ENCODE results near the gene ACAP3.

ACAP3 gene

GRCh38 chr1:1324084-1324523 is 16.4 kb upstream of the ACAP3 start:
- no peak for DNase-seq (ENCODE audit: insufficient read length, low spot score)
- TF ChIP-seq CTCF (IDR thresholded peaks at IDR 0.05; ENCODE audit: insufficient read depth, missing control alignments), result no peak
- FAIRE-seq, result no peak

DNA sequence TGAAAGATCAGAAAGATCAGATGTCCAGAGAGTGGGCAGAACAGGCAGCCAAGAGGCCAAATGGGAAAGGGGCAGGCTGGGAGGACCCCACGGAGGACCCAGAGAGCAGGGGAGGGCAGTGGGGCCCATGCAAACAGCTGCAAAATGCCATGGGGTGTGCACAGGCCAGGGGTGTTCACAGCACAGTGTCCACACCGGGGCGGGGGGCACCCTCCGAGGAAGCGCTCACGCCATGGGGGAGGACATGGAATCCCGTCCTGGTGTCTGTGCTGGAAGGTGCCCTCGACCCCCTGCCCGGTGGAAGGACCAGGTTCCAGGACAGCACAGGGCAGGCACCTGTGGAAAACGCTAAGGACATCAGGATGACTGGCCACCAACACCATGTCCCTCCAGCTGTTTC is 15.2 kb upstream of the ACAP3 start:
- DNase-seq (ENCODE audit: insufficient read length, low spot score) (no peak), FAIRE-seq (no peak)
- TF ChIP-seq CTCF (IDR thresholded peaks at IDR 0.05; ENCODE audit: insufficient read depth, missing control alignments), result no peak

DNA sequence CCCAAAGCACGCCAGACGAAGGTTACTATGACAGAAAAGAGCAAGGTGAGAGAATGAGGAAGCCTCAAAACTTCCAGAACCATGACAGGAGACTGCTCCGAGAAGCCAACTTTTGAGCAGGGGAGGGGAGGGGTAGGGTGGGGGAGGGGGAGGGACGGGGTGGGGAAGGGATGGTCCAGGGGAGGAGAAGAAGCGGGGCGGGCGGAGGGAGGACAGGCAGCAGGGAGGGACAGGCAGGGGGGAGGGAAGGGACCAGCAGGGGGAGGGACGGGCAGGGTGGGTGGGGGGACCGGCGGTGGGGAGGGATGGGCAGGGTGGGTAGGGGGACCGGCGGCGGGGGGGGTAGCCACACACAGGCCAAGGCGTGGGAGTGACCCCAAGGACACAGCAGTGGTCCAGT is 14.7 kb upstream of the ACAP3 start:
- no peak for FAIRE-seq
- no peak for TF ChIP-seq CTCF (IDR thresholded peaks at IDR 0.05; ENCODE audit: insufficient read depth, missing control alignments)
- DNase-seq (ENCODE audit: insufficient read length, low spot score), result no peak

DNA sequence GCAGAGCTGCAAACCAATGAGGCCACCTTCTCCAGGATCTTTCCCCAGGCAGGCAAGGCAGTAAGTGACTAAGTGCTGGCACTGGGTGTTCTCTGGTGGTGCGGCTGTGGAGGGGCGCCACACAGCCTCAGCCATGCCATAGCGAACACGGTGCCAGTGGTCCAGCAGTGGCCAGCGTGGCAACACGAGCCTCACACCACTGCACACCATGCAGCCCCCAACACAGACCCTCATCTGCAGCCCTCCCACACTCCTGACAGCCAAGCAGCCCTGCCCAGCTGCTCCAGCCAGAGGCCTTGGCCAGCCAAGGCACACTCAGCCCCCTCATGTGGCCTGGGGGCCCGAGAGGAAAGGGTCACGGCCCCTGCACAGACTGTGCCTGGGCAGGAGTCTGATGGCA is 13.7 kb upstream of the ACAP3 start:
- DNase-seq (ENCODE audit: insufficient read length, low spot score), result no peak
- TF ChIP-seq CTCF (IDR thresholded peaks at IDR 0.05; ENCODE audit: insufficient read depth, missing control alignments), result no peak
- FAIRE-seq, result no peak

GRCh38 chr1:1320666-1321448 is 13.1 kb upstream of the ACAP3 start:
- no peak for TF ChIP-seq CTCF (IDR thresholded peaks at IDR 0.05; ENCODE audit: insufficient read depth, missing control alignments)
- FAIRE-seq, result no peak
- no peak for DNase-seq (ENCODE audit: insufficient read length, low spot score)

DNA sequence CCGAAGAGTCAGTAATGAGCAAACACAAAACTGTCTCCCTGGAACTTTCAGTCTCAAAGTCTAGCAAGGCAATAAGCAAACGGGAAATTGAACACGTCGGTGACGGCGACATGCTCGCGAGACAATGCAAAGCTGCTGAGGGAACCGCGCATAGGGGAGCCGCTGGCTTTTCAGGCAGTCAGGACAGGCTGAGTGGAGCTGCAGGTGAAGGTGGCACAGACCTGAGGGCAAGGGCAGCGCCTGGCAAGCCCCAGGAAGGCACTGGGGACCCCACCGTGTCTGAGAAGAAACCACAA is 11.9 kb upstream of the ACAP3 start:
- FAIRE-seq (no peak), DNase-seq (ENCODE audit: insufficient read length, low spot score) (no peak)
- no peak for TF ChIP-seq CTCF (IDR thresholded peaks at IDR 0.05; ENCODE audit: insufficient read depth, missing control alignments)

DNA sequence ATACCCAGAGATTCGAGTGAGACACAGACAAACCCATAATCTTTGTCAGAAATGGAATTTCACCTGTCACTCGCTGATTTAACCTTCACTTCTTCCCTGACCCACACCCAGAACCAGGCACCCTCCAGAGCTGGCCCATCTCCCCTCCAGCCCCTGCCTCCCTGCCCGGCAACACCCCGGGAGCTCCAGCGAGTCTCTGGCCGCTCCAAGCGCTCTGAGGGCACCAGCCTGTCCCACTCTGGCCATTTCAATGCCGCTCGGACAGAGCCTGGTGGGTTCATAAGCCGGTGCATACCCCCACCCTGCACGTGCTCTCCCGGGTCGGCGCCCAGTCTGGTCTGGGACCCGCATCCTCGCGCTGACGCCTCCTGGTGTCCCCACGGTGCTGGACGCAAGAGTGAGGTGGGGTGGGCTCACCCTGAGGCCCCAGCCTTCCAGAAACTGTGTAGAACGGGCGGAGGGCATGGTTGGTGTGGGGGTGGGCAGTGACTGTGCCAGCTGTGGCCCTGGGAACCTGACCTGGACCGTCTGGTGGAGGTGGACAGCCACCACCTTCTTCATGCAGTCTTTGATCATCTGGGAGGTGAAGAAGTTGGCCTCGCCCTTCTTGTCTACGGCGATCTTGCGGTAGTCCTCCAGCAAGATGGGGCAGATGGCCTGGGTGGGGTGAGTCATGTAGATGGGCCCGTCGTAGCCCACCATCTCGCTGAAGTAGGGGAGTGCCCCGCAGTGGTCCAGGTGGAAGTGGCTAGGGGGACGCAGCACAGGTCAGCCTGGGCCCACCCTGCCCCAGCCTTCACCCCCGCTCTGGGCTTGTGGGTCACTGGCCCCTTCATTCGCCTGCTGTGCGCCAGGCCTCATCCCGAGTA is 11.3 kb upstream of the ACAP3 start:
- FAIRE-seq (no peak), DNase-seq (ENCODE audit: insufficient read length, low spot score) (no peak)
- no peak for TF ChIP-seq CTCF (IDR thresholded peaks at IDR 0.05; ENCODE audit: insufficient read depth, missing control alignments)

Data from D721Med (cell line).